Breast epithelium (tissue), 4 donors: ENCODE data around the gene KRT79. TPM values are rescaled to one million over a fixed set of nuclear protein-coding genes. Genes with fewer than 3 reads are reported as not detected.

Experiments
- DNase-seq, 2 donors: peaks; one replicate each; pipeline ENCODE4 v3.0.0-alpha.2; 2019; ENCODE audit warnings: low spot score in 2 of 2
- H3K27ac ChIP-seq, 2 donors: fragments of 200-600 bp; sonication (generic) in 1 of 2; one replicate each; pipeline ENCODE4 v1.5.1; 2016 to 2019; ENCODE audit warnings: mild to moderate bottlenecking in 1 of 2
- H3K27me3 ChIP-seq, 2 donors: fragments of 200-600 bp; sonication (generic) in 1 of 2; one replicate each; pipeline versions ENCODE4 v1.5.1 to v1.6.0; 2017 to 2019; ENCODE audit warnings: control low read depth in 1 of 2, mild to moderate bottlenecking in 1 of 2
- H3K36me3 ChIP-seq: fragments of 200-600 bp; one replicate; pipeline ENCODE4 v1.5.1; 2019
- H3K4me1 ChIP-seq, 2 donors: fragments of 200-600 bp; sonication (generic); one replicate each; pipeline ENCODE4 v1.5.1; 2016 to 2019; ENCODE audit warnings: control low read depth in 1 of 2
- H3K4me3 ChIP-seq, 3 donors: fragments of 200-600 bp; sonication (generic); 1 replicate in 2 of 3; 2 replicates in 1 of 3; pipeline ENCODE4 v1.5.1; 2016 to 2019; ENCODE audit warnings: mild to moderate bottlenecking in 3 of 3, moderate library complexity in 2 of 3
- H3K9me3 ChIP-seq, 2 donors: fragments of 200-600 bp; sonication (generic) in 1 of 2; one replicate each; pipeline ENCODE4 v1.5.1; 2016 to 2019; ENCODE audit warnings: control low read depth in 1 of 2
- POLR2A ChIP-seq: fragments of 450-650 bp; IDR thresholded peaks from one replicate; pipeline ENCODE4 v1.6.1; 2016; ENCODE audit warnings: antibody characterized with exemption, mild to moderate bottlenecking, moderate library complexity
- POLR2AphosphoS5 ChIP-seq, 3 donors: sonication (generic); formaldehyde crosslinking; IDR thresholded peaks; one replicate each; pipeline ENCODE4 v1.6.1; 2017; ENCODE audit warnings: antibody characterized with exemption in 3 of 3
- intact Hi-C: fragments of 100-400 bp; cut with DNase I; formaldehyde crosslinking; loops from one replicate; pipeline ENCODE4 v1.15.1; 2023; ENCODE audit warnings: low total_unique reads
- total RNA-seq, 3 donors: library from RNA; depleted of rRNA; stranded (reverse); fragments of >200 nt; gene quantifications; one replicate each; pipeline ENCODE4 v1.1.0, GENCODE V29; 2016
- TF ChIP-seq, protein P1 (sequence below), 3 donors: fragments of 450-650 bp; IDR thresholded peaks; one replicate each; pipeline ENCODE4 v1.5.1; 2016 to 2017; ENCODE audit warnings: antibody characterized with exemption in 3 of 3, mild to moderate bottlenecking in 3 of 3, moderate library complexity in 3 of 3

The KRT79 gene
- total RNA-seq, 3 donors from 2014 or later, result 0.48 to 1.3 TPM; not detected in 1

DNA sequence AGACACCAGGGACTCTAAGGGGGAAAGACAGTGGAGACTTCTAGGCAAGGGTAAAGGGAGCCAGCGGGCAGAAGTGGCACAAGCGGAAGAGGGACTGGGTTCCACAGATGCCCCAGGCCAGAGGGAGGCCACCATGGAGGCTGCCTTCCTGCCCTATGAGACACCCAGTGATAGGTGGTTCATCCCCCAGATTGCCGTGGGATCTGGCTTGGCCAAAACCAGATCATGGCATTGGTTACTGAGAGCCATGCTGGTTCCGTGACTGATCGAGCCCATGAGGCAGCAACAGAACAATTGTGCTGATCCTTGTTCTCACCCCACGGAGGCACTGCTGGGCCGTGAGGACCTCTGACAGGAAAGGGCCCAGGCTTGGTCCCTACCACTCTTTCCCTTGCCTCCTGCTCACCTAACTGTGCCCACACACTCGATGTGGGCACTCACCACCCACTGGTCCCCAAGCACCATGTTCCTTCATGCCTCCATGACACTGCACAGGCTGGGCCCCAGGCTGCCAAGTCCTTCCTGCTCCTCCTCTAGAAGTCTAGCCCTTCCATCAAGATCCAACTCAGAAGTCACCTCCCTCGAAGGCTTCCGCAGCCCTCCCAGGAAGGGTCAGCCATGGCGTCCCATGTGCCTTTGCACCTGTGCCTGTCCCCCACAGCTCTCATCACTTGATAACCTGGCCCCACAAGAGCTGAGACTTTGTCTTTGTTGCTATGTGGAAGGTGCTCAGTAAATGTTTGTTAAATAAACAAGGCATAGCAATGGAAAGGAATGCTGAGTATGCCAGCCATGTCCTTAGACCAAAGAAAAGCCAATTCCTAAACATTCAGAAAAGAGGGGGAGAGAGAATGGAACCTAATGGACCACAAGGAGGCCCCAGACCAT, 7.3 kb downstream of the KRT79 start:
- TF ChIP-seq POLR2AphosphoS5 (IDR thresholded peaks at IDR 0.05), result no peak
- TF ChIP-seq, protein P1, sequence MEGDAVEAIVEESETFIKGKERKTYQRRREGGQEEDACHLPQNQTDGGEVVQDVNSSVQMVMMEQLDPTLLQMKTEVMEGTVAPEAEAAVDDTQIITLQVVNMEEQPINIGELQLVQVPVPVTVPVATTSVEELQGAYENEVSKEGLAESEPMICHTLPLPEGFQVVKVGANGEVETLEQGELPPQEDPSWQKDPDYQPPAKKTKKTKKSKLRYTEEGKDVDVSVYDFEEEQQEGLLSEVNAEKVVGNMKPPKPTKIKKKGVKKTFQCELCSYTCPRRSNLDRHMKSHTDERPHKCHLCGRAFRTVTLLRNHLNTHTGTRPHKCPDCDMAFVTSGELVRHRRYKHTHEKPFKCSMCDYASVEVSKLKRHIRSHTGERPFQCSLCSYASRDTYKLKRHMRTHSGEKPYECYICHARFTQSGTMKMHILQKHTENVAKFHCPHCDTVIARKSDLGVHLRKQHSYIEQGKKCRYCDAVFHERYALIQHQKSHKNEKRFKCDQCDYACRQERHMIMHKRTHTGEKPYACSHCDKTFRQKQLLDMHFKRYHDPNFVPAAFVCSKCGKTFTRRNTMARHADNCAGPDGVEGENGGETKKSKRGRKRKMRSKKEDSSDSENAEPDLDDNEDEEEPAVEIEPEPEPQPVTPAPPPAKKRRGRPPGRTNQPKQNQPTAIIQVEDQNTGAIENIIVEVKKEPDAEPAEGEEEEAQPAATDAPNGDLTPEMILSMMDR (IDR thresholded peaks at IDR 0.05), result no peak
- H3K4me1 ChIP-seq, result no peaks in the 10 kb centered on the region
- no peak overlapping the region for H3K4me3 ChIP-seq
- H3K36me3 ChIP-seq, result no peaks in the 10 kb centered on the region
- DNase-seq, result no peak
- H3K9me3 ChIP-seq, result no peaks in the 10 kb centered on the region
- H3K27me3 ChIP-seq, result no peaks in the 10 kb centered on the region
- no peak overlapping the region for H3K27ac ChIP-seq
- intact Hi-C loops, result no loop called here

DNA sequence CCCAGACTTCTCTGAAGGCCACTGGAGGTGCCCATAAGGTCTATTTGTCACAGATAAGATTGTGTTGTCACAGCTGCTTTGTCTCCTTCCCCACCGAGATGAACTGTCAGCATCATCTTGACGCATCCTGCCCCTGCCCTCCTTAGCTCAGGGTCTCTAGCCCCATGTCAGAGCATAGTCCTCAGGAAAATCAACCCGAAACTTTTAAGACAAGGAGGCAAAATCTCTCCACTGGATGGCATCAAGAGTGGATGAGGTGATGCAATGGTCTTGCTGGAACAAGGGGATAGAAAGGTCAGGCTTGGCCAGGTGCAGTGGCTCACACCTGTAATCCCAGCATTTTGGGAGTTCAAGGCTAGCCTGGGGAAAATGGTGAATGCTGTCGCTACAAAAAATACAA, 8.2 kb downstream of the KRT79 start:
- DNase-seq, result no peak
- Histone ChIP-seq H3K27ac (no peak overlapping the region), H3K27me3 (no peaks in the 10 kb centered on the region), H3K9me3 (no peaks in the 10 kb centered on the region), H3K36me3 (no peaks in the 10 kb centered on the region), H3K4me3 (no peak overlapping the region), H3K4me1 (no peaks in the 10 kb centered on the region)
- intact Hi-C loops, result no loop called here
- no peak for TF ChIP-seq POLR2AphosphoS5 (IDR thresholded peaks at IDR 0.05)
- no peak for TF ChIP-seq POLR2A
- TF ChIP-seq, protein P1 (IDR thresholded peaks at IDR 0.05), result no peak

DNA sequence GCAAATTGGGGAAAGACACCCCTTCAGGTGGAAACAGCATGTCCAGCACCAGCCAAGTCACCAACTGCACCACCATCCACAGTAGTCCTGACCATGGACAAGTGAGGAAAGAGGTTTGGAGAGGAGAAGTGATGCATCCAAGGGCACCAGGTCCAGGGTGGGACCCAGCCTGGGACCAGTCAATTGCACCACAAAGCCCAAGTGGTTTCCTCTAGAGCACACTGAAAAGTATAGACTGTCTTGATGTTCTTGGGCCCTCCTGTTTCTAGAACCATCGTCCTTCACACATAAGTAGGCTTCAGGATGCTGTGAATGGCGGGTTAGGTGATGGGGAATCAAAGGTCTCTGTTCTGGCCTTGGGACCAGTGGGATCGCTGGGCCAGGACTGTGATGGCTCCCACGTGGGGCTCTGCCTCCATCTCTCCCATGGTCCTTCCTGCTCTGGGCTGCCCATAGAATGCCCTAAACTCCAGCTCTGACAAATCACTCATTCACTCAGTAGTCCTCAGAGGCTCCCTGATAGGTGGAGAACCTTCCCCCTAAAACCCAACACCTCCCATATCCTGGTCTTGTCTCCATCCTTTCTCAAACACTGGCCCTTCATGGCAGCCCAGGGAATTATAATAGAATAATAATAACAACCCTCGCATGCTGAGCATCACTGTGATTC, 9.2 kb downstream of the KRT79 start:
- H3K4me1 ChIP-seq, result no peaks in the 10 kb centered on the region
- H3K36me3 ChIP-seq, result no peaks in the 10 kb centered on the region
- H3K27me3 ChIP-seq, result no peaks in the 10 kb centered on the region
- intact Hi-C loops, result no loop called here
- no peak for DNase-seq
- H3K9me3 ChIP-seq, result no peaks in the 10 kb centered on the region
- no peak overlapping the region for H3K4me3 ChIP-seq
- H3K27ac ChIP-seq, result no peak overlapping the region
- TF ChIP-seq, protein P1 (IDR thresholded peaks at IDR 0.05), result no peak
- no peak for TF ChIP-seq POLR2A
- TF ChIP-seq POLR2AphosphoS5 (IDR thresholded peaks at IDR 0.05), result no peak

DNA sequence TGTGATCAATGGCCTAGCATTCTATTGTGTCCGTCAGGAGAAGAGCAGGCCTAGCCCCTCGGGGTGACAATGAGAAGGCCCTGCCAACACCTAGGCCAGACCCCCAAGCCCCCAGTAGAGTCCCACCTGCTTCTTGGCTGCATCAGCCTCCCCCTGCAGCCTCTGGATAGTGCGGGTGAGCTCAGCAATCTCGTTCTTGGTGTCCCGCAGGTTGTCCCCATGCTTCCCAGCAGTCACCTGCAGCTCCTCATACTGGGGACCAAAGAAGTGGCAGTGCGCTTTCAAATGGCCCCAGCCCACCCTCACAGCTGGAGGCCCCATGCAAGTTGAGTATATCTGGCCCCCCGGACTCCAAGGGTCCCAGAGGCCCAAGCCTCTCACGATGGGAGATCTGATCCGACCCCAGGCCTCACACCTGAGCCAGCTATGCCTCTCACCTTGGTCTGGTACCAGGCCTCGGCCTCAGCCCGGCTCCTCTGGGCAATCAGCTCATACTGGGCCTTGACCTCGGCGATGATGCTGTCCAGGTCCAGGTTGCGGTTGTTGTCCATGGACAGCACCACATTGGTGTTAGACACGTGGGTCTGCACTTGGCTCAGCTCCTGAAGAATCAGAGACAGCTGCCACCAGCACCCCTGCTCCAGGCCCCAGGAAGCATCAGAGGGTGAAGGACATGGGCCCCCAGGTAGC, 10.2 kb downstream of the KRT79 start:
- Histone ChIP-seq H3K4me1 (no peaks in the 10 kb centered on the region), H3K36me3 (no peaks in the 10 kb centered on the region), H3K4me3 (no peak overlapping the region), H3K27ac (no peak overlapping the region), H3K9me3 (no peaks in the 10 kb centered on the region), H3K27me3 (no peaks in the 10 kb centered on the region)
- TF ChIP-seq POLR2A (no peak), POLR2AphosphoS5 (IDR thresholded peaks at IDR 0.05) (no peak)
- TF ChIP-seq, protein P1 (IDR thresholded peaks at IDR 0.05), result no peak
- DNase-seq, result no peak
- intact Hi-C loops, result no loop called here
